Measurements from ENCODE around the gene THBS1. TPM values are rescaled to one million over a fixed set of nuclear protein-coding genes. Genes with fewer than 3 reads are reported as not detected.
A peak's percentile ranks its signal among the peaks of the same experiment; 100 is the strongest.

THBS1 gene
- total and polyA plus RNA-seq, 2 donors = 244 to 462 TPM

DNA sequence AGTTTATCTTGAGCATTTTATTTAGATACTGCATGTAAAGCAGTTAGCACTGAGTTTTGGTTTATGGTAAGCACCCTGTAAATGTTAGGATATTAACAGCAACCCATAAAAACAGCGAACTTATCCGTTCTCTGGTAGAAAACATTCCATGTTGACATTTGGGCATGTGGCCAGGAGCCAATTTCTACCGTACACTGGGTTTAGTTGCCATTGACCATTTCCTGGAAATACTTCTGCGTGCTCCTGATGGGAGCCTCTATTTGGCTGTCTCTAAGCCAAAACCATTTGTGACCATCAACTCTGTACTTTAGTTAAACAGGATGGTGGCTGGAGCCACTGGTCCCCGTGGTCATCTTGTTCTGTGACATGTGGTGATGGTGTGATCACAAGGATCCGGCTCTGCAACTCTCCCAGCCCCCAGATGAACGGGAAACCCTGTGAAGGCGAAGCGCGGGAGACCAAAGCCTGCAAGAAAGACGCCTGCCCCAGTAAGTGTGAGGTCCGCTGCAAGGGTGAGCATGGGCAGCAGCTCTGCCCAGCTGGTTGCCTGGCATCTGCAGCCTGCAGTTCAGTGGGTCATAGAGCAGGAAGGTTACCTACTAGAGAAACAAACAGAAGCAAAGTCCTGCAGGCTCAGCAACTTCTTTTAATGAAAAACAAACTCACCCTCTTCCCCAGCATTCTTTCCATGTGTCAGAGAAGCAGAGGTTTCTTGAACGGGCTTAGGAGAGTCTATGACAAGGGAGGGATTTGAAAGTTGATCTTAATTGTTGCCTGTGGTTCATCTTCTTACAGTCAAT is 7.1 kb downstream of the THBS1 start:
- Histone ChIP-seq H3K4me3 (ENCODE audit: low read depth, low read length) (no peak overlapping the region), H3K27ac (ENCODE audit: low read depth) (no peak overlapping the region), H3K36me3 (ENCODE audit: insufficient read depth) (peaks cover 1% of the 10 kb centered on the region), H3K4me1 (ENCODE audit: insufficient read depth) (no peaks in the 10 kb centered on the region)
- 61% methylated on average over 13 of the region's 13 CpGs for WGBS
- DNase-seq (ENCODE audit: extremely low spot score) = no peak

DNA sequence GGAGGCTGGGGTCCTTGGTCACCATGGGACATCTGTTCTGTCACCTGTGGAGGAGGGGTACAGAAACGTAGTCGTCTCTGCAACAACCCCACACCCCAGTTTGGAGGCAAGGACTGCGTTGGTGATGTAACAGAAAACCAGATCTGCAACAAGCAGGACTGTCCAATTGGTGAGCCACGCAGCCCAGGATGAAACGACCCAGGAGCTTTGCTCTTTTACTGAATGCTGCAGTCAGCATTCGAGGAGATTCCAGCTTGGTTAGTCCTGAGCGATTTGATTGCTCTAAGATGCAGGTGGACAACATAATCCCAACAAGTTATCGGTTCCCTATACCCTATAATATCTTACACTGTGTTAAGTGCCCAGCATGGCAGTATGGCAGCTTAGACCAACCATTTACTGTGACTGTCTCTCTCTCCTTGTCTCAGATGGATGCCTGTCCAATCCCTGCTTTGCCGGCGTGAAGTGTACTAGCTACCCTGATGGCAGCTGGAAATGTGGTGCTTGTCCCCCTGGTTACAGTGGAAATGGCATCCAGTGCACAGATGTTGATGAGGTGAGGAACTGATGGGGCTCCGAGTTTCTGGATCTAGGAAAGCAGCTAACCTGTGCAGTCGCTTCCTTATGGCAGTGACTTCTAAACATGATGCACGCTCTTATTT is 7.8 kb downstream of the THBS1 start:
- Histone ChIP-seq H3K4me1 (ENCODE audit: insufficient read depth) (no peaks in the 10 kb centered on the region), H3K36me3 (ENCODE audit: insufficient read depth) (peaks cover 1% of the 10 kb centered on the region), H3K4me3 (ENCODE audit: low read depth, low read length) (no peak overlapping the region), H3K27ac (ENCODE audit: low read depth) (no peak overlapping the region)
- no peak for DNase-seq (ENCODE audit: extremely low spot score)
- 86% methylated on average over 13 of the region's 13 CpGs for WGBS

DNA sequence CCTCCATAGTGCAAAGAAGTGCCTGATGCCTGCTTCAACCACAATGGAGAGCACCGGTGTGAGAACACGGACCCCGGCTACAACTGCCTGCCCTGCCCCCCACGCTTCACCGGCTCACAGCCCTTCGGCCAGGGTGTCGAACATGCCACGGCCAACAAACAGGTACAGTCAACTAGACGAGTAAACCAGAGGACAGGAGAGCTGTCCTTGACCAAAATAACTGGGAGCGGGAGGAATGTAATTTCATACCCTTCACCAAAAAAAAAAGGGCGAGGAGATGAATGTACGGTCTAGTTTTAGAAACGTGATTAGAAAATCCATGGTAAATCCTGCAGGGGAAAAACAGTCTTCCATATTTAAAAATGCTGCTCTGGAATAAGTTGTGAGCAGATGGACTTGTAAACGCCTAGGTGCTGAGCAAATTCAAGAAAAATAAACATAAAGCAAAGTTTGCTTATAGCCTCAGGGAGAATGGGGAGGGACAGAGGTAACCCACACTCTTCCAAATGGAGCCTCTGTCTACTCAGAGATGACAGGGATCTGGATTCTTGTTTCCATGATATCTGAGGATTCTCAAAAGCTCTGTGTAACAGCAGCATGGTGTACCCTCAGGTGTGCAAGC is 8.4 kb downstream of the THBS1 start:
- Histone ChIP-seq H3K27ac (ENCODE audit: low read depth) (no peak overlapping the region), H3K36me3 (ENCODE audit: insufficient read depth) (peaks cover 3% of the 10 kb centered on the region)
- WGBS = 83% methylated on average over 14 of the region's 14 CpGs

DNA sequence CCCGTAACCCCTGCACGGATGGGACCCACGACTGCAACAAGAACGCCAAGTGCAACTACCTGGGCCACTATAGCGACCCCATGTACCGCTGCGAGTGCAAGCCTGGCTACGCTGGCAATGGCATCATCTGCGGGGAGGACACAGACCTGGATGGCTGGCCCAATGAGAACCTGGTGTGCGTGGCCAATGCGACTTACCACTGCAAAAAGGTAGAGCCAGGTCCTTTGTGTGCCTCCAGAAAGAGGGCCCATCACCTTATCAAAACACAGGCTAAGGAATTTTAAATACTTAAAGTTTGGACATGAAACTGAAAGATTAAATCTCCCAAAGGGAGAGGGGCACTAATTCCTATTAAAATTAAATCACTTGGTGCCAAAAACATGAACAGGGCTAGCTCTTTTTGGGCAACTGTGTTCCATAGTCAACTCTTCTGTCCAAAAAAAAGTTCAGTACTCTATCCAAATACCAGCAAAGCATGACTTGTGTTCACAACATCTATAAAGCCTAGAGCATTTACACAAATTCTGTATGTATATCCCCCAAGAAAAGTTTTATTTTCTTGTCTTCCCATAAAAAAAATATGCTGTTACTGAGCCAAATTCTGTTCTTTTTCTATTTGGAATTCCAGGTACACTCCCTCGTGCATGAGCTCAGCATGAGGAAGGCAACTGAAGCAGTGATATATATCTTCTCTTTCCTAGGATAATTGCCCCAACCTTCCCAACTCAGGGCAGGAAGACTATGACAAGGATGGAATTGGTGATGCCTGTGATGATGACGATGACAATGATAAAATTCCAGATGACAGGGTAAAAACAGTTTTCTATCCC is 9.2 kb downstream of the THBS1 start:
- Histone ChIP-seq H3K27ac (ENCODE audit: low read depth) (no peak overlapping the region), H3K4me1 (ENCODE audit: insufficient read depth) (no peaks in the 10 kb centered on the region), H3K4me3 (ENCODE audit: low read depth, low read length) (no peak overlapping the region), H3K36me3 (ENCODE audit: insufficient read depth) (peaks cover 3% of the 10 kb centered on the region)
- 92% methylated on average over 13 of the region's 13 CpGs for WGBS
- no peak for DNase-seq (ENCODE audit: extremely low spot score)

More for the DNA sequence above, 8.4 kb downstream of the THBS1 start:
- no peaks in the 10 kb centered on the region for H3K4me1 ChIP-seq (ENCODE audit: insufficient read depth)
- H3K4me3 ChIP-seq (ENCODE audit: low read depth, low read length) = no peak overlapping the region
- no peak for DNase-seq (ENCODE audit: extremely low spot score)

DNA sequence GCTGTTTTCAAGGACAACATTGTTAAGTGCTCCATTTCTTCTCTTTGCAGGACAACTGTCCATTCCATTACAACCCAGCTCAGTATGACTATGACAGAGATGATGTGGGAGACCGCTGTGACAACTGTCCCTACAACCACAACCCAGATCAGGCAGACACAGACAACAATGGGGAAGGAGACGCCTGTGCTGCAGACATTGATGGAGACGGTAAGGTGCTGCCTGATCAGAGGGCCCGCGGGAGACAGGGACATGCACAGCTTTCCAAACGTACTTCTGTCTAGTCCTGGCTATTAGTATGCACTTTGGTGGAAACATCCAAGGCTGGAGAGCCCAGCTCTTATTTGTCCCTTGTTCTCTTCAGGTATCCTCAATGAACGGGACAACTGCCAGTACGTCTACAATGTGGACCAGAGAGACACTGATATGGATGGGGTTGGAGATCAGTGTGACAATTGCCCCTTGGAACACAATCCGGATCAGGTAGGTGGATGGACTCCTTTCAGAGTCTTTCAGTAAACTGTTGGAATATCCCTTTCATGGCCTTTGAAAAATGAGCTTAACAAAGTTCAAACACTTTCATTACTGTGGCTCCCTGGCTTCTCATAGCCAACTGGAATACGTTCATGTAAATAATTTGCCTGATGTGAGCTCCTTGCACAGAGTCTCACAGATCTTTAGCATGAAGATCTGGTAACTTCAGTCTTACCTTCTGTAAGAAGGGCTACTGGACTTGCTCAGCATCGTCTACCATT is 10.4 kb downstream of the THBS1 start:
- no peak overlapping the region for H3K4me3 ChIP-seq (ENCODE audit: low read depth, low read length)
- peaks cover 3% of the 10 kb centered on the region for H3K36me3 ChIP-seq (ENCODE audit: insufficient read depth)
- H3K27ac ChIP-seq (ENCODE audit: low read depth) = no peak overlapping the region
- 81% methylated on average over 11 of the region's 11 CpGs for WGBS
- H3K4me1 ChIP-seq (ENCODE audit: insufficient read depth) = no peaks in the 10 kb centered on the region
- no peak for DNase-seq (ENCODE audit: extremely low spot score)

DNA sequence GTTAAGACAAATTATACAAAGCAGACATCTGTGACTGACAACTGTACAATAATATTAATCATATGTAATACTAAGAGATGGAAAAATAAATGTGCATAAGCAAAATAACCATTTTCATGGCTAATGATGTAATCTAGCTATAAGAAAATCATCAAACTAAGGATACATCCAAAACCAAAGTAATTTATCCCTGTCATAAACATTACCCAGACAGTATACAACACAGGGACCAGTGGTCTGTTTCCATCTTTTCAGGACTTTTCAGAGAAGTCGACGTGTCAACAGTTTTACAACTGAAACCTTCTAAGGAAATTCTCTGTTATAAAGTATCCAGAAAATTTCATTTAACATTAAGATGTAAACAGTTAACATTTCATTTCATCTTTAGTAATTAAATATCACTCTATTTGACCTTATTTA is 11.0 kb downstream of the THBS1 start:
- H3K4me1 ChIP-seq (ENCODE audit: insufficient read depth) = no peaks in the 10 kb centered on the region
- DNase-seq (ENCODE audit: extremely low spot score) = no peak
- H3K36me3 ChIP-seq (ENCODE audit: insufficient read depth) = peaks cover 3% of the 10 kb centered on the region
- H3K27ac ChIP-seq (ENCODE audit: low read depth) = no peak overlapping the region
- 73% methylated on average over 2 of the region's 2 CpGs for WGBS
- no peak overlapping the region for H3K4me3 ChIP-seq (ENCODE audit: low read depth, low read length)

DNA sequence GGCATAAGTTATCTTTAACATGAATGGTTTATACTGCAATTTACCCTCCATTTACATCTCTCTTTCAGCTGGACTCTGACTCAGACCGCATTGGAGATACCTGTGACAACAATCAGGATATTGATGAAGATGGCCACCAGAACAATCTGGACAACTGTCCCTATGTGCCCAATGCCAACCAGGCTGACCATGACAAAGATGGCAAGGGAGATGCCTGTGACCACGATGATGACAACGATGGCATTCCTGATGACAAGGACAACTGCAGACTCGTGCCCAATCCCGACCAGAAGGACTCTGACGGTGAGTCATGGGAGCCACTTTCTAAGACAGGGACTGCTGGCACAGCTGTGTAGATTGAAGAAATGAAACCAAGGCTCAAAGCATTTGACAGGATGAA is 11.6 kb downstream of the THBS1 start:
- H3K36me3 ChIP-seq (ENCODE audit: insufficient read depth) = peaks cover 3% of the 10 kb centered on the region
- 88% methylated on average over 6 of the region's 6 CpGs for WGBS
- no peak overlapping the region for H3K27ac ChIP-seq (ENCODE audit: low read depth)
- H3K4me1 ChIP-seq (ENCODE audit: insufficient read depth) = no peaks in the 10 kb centered on the region
- no peak overlapping the region for H3K4me3 ChIP-seq (ENCODE audit: low read depth, low read length)
- DNase-seq (ENCODE audit: extremely low spot score) = no peak

DNA sequence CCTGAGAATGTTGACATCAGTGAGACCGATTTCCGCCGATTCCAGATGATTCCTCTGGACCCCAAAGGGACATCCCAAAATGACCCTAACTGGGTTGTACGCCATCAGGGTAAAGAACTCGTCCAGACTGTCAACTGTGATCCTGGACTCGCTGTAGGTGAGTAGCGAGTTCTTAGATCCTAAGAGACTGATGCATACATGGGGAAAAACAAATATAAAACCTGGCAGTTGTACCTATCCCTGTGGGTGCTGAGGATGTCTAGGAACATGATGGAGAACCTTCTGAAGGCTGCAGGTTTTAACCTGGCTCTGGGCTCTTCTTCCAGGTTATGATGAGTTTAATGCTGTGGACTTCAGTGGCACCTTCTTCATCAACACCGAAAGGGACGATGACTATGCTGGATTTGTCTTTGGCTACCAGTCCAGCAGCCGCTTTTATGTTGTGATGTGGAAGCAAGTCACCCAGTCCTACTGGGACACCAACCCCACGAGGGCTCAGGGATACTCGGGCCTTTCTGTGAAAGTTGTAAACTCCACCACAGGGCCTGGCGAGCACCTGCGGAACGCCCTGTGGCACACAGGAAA is 12.3 kb downstream of the THBS1 start:
- Histone ChIP-seq H3K4me3 (ENCODE audit: low read depth, low read length) (no peak overlapping the region), H3K4me1 (ENCODE audit: insufficient read depth) (no peaks in the 10 kb centered on the region), H3K27ac (ENCODE audit: low read depth) (no peak overlapping the region), H3K36me3 (ENCODE audit: insufficient read depth) (peaks cover 3% of the 10 kb centered on the region)
- DNase-seq (ENCODE audit: extremely low spot score) = no peak
- WGBS = 90% methylated on average over 15 of the region's 15 CpGs

DNA sequence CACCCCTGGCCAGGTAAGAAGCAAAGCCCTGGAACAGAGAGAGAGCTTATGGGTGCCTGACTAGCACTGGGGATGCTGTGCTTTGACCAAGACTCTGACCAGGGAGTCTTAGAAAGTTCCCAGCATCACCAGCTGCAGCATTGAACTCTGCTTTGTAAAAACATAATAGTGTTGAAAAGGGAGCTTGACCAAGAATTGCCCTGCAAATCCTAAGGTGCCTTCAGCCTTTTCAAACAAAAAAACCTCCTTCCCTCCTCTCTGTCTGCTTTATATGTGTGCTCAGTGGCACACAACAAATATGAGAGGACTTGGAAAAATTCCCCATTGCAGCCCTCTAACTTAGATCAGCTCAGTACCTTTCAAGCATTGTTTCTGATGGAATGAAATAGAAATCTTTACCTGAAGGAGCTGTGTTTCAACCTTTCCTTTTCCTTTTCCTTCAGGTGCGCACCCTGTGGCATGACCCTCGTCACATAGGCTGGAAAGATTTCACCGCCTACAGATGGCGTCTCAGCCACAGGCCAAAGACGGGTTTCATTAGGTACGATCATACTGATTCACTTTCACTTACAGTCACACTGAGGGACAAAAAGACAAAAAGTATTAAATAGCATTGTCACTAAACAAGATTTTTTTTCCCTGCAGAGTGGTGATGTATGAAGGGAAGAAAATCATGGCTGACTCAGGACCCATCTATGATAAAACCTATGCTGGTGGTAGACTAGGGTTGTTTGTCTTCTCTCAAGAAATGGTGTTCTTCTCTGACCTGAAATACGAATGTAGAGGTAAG is 13.0 kb downstream of the THBS1 start:
- no peak for DNase-seq (ENCODE audit: extremely low spot score)
- Histone ChIP-seq H3K36me3 (ENCODE audit: insufficient read depth) (peaks cover 3% of the 10 kb centered on the region), H3K4me1 (ENCODE audit: insufficient read depth) (no peaks in the 10 kb centered on the region), H3K27ac (ENCODE audit: low read depth) (no peak overlapping the region), H3K4me3 (ENCODE audit: low read depth, low read length) (no peak overlapping the region)
- 88% methylated on average over 7 of the region's 7 CpGs for WGBS

DNA sequence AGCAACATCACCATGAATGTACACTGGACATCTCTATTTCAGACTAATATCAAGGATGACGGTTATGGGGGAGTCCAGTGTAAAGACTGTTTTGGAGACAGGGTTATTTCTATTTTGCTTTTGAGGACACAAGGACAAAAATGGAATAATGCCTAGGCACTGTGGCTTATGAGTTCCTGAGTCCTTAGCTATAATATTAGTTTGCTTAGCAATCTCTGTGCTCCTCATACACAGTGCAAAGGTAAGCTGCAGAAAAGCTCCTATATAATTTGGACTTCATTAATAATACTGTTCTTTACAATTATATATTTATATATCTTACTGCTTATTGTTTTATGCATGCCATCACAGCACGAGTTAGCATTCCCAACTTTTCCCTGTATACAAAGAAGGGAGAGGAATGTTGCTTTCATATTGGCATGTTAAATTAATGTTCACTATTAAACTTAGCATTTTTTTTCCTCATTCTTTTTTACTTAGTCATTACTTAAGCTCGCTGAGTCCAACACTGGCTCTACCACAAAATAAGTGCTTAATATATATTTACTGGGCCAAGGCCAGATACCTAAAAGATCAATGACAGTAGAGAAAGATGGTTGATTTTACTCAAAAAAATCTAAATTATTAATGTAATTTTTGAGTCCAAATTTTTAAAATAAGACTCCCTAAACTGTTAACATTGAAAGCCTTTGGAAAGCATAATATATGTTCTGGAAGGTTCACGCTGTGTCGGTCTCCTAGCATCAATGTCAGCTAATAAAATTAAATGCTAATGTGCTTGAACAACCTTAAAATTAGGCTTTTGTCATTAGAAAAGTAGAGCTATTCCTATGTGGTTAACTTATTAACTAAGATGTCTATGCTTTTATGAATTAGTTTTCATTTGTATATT is 13.8 kb downstream of the THBS1 start:
- 68% methylated on average over 5 of the region's 5 CpGs for WGBS
- Histone ChIP-seq H3K36me3 (ENCODE audit: insufficient read depth) (peaks cover 3% of the 10 kb centered on the region), H3K27ac (ENCODE audit: low read depth) (peak overlapping the region; percentile 70), H3K4me1 (ENCODE audit: insufficient read depth) (no peaks in the 10 kb centered on the region), H3K4me3 (ENCODE audit: low read depth, low read length) (no peak overlapping the region)
- no peak for DNase-seq (ENCODE audit: extremely low spot score)

Data from urinary bladder (tissue), 4 donors.